GM12878 (cell line): ENCODE measurements around the gene FGD5. TPM values are rescaled to one million over a fixed set of nuclear protein-coding genes. Genes with fewer than 3 reads are reported as not detected.
A peak's percentile ranks its signal among the peaks of the same experiment; 100 is the strongest.

Experiments used
- CBFB ChIP-seq: IDR thresholded peaks from 2 replicates; pipeline ENCODE4 v1.6.1; 2016; ENCODE audit warnings: antibody characterized with exemption, low read depth
- CHD4 ChIP-seq: fragments of 200-600 bp; sonication (generic); IDR thresholded peaks from 2 replicates; pipeline ENCODE4 v1.6.1; 2016; ENCODE audit warnings: mild to moderate bottlenecking
- EP300 ChIP-seq, 2 experiments: fragments of 150-350 bp in 1 of 2; IDR thresholded peaks; 2 replicates each; pipeline ENCODE4 v1.6.1; 2011 to 2012; ENCODE audit warnings: low read depth in 2 of 2, low read length in 2 of 2, borderline replicate concordance in 1 of 2, improper control_type of control experiment in 1 of 2, inconsistent platforms in 1 of 2; ENCODE audit not compliant: control insufficient read depth in 1 of 2
- HDGF ChIP-seq: fragments of 450-650 bp; IDR thresholded peaks from 2 replicates; pipeline ENCODE4 v1.6.1; 2016; ENCODE audit warnings: antibody characterized with exemption
- IRF4 ChIP-seq: IDR thresholded peaks from 2 replicates; pipeline ENCODE4 v1.6.1; 2011; ENCODE audit warnings: low read depth, low read length
- JUND ChIP-seq: IDR thresholded peaks from 2 replicates; pipeline ENCODE4 v1.6.1; 2012; ENCODE audit warnings: low read depth, mild to moderate bottlenecking, low read length, improper control_type of control experiment, moderate library complexity
- KLF5 ChIP-seq: fragments of 450-650 bp; IDR thresholded peaks from 2 replicates; pipeline ENCODE4 v1.6.1; 2014; ENCODE audit warnings: mild to moderate bottlenecking; ENCODE audit not compliant: partially characterized antibody
- ZNF217 ChIP-seq: fragments of 450-650 bp; IDR thresholded peaks from 2 replicates; pipeline ENCODE4 v1.6.1; 2017; ENCODE audit warnings: antibody characterized with exemption, mild to moderate bottlenecking
- polyA plus RNA-seq, 11 experiments: library from polyadenylated mRNA; depleted of rRNA in 4 of 11; unstranded in 6 of 11; stranded (reverse) in 5 of 11; fragments of >200 nt; fragmentation: Nextera tagmentation in 4 of 11; fragmentation: Illumina TruSeq in 1 of 11; extraction: Ambion mirVana in 4 of 11; extraction: Trizol in 1 of 11; gene quantifications; 1 replicate in 1 of 11; 2 replicates in 10 of 11; pipeline versions ENCODE4 v1.2.1 to v1.2.3, GENCODE V29; 2011 to 2016; ENCODE audit warnings: inconsistent platforms in 2 of 11, missing spikeins in 2 of 11, low read depth in 1 of 11
- total RNA-seq, 4 experiments: library from RNA; depleted of rRNA in 3 of 4; stranded (reverse); fragments of >200 nt in 3 of 4; fragmentation: Illumina TruSeq in 1 of 4; extraction: Trizol in 1 of 4; gene quantifications; 2 replicates each; pipeline versions ENCODE4 v1.2.1 to v1.2.3, GENCODE V29; 2013 to 2021
- TF ChIP-seq, protein P1 (sequence below): fragments of 450-650 bp; IDR thresholded peaks from 2 replicates; pipeline ENCODE4 v1.6.1; 2017; ENCODE audit warnings: low read depth, mild to moderate bottlenecking, moderate library complexity
- TF ChIP-seq, protein P2 (sequence below): fragments of 450-650 bp; IDR thresholded peaks from 2 replicates; pipeline ENCODE4 v1.6.1; 2017; ENCODE audit warnings: mild to moderate bottlenecking, moderate library complexity
- TF ChIP-seq, protein P3 (sequence below): fragments of 450-650 bp; IDR thresholded peaks from 2 replicates; pipeline ENCODE4 v1.6.1; 2018; ENCODE audit warnings: mild to moderate bottlenecking, low read depth, moderate library complexity; ENCODE audit not compliant: partially characterized antibody
- TF ChIP-seq, protein P4 (sequence below): IDR thresholded peaks from 2 replicates; pipeline ENCODE4 v1.6.1; 2011; ENCODE audit warnings: low read depth, low read length, improper control_type of control experiment, borderline replicate concordance
- TF ChIP-seq, protein P5 (sequence below): fragments of 450-650 bp; formaldehyde crosslinking; IDR thresholded peaks from 2 replicates; pipeline ENCODE4 v1.4.0; 2020; ENCODE audit warnings: mild to moderate bottlenecking, moderate library complexity
- TF ChIP-seq, protein P6 (sequence below): IDR thresholded peaks from 2 replicates; pipeline ENCODE4 v1.6.1; 2012; ENCODE audit warnings: low read depth, low read length, improper control_type of control experiment

Gene FGD5
- total and polyA plus RNA-seq, 10 of the 15 experiments (the other 5 are each of a cell fraction or from before 2014, with no cell fraction given): 0.03 to 0.13 (median 0.11) TPM; not detected in 3

DNA sequence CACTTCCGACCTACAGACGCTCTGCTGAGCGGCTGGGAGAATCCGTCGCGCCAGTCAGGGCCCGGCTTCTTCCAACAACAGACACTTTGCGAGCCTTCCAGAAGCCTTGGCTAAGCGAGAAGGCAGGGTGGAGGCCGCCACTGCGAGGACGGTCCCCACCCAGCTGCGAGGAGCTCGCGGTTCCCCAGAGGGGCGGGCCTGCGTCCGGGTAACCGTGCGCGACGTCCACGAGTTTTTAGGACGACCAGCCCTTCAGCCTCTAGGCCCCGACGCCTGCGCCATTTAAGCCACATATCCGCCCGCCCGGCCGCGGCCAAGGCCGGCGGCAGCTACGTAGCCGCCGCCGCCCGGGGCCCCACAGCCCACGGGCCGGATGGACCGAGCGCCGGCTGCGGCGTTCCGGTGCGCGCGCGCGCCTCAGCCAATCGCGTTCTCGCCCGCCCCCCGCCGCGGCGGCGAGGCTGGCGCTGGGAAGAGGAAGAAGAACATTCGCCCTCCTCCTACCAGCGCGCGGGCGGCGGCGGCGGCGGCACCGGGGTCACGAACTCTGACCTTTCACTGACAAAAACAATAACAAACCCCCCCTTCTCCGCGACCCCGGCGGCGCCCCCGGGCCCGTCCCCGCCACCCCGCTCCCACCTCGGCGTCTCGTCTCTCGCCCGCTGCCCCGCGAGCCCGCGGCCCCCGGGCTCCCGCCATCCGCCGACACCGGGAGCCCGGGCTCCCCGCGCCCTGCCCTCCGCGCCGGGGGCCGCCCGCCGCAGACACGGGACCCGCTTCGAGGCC lies 128.5 kb downstream of the FGD5 start, which contains the start of gene NR2C2 (continued):
- TF ChIP-seq, protein P1, sequence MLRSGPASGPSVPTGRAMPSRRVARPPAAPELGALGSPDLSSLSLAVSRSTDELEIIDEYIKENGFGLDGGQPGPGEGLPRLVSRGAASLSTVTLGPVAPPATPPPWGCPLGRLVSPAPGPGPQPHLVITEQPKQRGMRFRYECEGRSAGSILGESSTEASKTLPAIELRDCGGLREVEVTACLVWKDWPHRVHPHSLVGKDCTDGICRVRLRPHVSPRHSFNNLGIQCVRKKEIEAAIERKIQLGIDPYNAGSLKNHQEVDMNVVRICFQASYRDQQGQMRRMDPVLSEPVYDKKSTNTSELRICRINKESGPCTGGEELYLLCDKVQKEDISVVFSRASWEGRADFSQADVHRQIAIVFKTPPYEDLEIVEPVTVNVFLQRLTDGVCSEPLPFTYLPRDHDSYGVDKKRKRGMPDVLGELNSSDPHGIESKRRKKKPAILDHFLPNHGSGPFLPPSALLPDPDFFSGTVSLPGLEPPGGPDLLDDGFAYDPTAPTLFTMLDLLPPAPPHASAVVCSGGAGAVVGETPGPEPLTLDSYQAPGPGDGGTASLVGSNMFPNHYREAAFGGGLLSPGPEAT: no peak
- TF ChIP-seq, protein P2, sequence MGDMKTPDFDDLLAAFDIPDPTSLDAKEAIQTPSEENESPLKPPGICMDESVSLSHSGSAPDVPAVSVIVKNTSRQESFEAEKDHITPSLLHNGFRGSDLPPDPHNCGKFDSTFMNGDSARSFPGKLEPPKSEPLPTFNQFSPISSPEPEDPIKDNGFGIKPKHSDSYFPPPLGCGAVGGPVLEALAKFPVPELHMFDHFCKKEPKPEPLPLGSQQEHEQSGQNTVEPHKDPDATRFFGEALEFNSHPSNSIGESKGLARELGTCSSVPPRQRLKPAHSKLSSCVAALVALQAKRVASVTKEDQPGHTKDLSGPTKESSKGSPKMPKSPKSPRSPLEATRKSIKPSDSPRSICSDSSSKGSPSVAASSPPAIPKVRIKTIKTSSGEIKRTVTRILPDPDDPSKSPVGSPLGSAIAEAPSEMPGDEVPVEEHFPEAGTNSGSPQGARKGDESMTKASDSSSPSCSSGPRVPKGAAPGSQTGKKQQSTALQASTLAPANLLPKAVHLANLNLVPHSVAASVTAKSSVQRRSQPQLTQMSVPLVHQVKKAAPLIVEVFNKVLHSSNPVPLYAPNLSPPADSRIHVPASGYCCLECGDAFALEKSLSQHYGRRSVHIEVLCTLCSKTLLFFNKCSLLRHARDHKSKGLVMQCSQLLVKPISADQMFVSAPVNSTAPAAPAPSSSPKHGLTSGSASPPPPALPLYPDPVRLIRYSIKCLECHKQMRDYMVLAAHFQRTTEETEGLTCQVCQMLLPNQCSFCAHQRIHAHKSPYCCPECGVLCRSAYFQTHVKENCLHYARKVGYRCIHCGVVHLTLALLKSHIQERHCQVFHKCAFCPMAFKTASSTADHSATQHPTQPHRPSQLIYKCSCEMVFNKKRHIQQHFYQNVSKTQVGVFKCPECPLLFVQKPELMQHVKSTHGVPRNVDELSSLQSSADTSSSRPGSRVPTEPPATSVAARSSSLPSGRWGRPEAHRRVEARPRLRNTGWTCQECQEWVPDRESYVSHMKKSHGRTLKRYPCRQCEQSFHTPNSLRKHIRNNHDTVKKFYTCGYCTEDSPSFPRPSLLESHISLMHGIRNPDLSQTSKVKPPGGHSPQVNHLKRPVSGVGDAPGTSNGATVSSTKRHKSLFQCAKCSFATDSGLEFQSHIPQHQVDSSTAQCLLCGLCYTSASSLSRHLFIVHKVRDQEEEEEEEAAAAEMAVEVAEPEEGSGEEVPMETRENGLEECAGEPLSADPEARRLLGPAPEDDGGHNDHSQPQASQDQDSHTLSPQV: no peak
- TF ChIP-seq CBFB: 0 out of 2 replicates have a peak, but pooled peaks have one; percentile 50
- TF ChIP-seq, protein P3, sequence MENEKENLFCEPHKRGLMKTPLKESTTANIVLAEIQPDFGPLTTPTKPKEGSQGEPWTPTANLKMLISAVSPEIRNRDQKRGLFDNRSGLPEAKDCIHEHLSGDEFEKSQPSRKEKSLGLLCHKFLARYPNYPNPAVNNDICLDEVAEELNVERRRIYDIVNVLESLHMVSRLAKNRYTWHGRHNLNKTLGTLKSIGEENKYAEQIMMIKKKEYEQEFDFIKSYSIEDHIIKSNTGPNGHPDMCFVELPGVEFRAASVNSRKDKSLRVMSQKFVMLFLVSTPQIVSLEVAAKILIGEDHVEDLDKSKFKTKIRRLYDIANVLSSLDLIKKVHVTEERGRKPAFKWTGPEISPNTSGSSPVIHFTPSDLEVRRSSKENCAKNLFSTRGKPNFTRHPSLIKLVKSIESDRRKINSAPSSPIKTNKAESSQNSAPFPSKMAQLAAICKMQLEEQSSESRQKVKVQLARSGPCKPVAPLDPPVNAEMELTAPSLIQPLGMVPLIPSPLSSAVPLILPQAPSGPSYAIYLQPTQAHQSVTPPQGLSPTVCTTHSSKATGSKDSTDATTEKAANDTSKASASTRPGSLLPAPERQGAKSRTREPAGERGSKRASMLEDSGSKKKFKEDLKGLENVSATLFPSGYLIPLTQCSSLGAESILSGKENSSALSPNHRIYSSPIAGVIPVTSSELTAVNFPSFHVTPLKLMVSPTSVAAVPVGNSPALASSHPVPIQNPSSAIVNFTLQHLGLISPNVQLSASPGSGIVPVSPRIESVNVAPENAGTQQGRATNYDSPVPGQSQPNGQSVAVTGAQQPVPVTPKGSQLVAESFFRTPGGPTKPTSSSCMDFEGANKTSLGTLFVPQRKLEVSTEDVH: no peak
- TF ChIP-seq, protein P4, sequence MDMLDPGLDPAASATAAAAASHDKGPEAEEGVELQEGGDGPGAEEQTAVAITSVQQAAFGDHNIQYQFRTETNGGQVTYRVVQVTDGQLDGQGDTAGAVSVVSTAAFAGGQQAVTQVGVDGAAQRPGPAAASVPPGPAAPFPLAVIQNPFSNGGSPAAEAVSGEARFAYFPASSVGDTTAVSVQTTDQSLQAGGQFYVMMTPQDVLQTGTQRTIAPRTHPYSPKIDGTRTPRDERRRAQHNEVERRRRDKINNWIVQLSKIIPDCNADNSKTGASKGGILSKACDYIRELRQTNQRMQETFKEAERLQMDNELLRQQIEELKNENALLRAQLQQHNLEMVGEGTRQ: no peak
- TF ChIP-seq IRF4: no peak
- TF ChIP-seq JUND: no peak
- no peak for TF ChIP-seq ZNF217
- no peak for TF ChIP-seq EP300 (IDR thresholded peaks at IDR 0.05; ENCODE audit: borderline replicate concordance in 1 of 2, control insufficient read depth in 1 of 2, low read depth in 2 of 2, low read length in 2 of 2)
- TF ChIP-seq KLF5: no peak
- TF ChIP-seq, protein P5, sequence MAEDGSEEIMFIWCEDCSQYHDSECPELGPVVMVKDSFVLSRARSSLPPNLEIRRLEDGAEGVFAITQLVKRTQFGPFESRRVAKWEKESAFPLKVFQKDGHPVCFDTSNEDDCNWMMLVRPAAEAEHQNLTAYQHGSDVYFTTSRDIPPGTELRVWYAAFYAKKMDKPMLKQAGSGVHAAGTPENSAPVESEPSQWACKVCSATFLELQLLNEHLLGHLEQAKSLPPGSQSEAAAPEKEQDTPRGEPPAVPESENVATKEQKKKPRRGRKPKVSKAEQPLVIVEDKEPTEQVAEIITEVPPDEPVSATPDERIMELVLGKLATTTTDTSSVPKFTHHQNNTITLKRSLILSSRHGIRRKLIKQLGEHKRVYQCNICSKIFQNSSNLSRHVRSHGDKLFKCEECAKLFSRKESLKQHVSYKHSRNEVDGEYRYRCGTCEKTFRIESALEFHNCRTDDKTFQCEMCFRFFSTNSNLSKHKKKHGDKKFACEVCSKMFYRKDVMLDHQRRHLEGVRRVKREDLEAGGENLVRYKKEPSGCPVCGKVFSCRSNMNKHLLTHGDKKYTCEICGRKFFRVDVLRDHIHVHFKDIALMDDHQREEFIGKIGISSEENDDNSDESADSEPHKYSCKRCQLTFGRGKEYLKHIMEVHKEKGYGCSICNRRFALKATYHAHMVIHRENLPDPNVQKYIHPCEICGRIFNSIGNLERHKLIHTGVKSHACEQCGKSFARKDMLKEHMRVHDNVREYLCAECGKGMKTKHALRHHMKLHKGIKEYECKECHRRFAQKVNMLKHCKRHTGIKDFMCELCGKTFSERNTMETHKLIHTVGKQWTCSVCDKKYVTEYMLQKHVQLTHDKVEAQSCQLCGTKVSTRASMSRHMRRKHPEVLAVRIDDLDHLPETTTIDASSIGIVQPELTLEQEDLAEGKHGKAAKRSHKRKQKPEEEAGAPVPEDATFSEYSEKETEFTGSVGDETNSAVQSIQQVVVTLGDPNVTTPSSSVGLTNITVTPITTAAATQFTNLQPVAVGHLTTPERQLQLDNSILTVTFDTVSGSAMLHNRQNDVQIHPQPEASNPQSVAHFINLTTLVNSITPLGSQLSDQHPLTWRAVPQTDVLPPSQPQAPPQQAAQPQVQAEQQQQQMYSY (CRISPR knock-in tag): no peak
- TF ChIP-seq, protein P6, sequence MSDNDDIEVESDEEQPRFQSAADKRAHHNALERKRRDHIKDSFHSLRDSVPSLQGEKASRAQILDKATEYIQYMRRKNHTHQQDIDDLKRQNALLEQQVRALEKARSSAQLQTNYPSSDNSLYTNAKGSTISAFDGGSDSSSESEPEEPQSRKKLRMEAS: no peak
- no peak for TF ChIP-seq HDGF
- no peak for TF ChIP-seq CHD4
